ENCODE results near the gene APPL2. TPM values are rescaled to one million over a fixed set of nuclear protein-coding genes. Genes with fewer than 3 reads are reported as not detected.

APPL2 gene, protein sequence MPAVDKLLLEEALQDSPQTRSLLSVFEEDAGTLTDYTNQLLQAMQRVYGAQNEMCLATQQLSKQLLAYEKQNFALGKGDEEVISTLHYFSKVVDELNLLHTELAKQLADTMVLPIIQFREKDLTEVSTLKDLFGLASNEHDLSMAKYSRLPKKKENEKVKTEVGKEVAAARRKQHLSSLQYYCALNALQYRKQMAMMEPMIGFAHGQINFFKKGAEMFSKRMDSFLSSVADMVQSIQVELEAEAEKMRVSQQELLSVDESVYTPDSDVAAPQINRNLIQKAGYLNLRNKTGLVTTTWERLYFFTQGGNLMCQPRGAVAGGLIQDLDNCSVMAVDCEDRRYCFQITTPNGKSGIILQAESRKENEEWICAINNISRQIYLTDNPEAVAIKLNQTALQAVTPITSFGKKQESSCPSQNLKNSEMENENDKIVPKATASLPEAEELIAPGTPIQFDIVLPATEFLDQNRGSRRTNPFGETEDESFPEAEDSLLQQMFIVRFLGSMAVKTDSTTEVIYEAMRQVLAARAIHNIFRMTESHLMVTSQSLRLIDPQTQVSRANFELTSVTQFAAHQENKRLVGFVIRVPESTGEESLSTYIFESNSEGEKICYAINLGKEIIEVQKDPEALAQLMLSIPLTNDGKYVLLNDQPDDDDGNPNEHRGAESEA
- 76.8 and 83.0 TPM in 2 replicates for total RNA-seq (2014; rRNA removed; shearing (Covaris generic))
- polyA plus RNA-seq (2016; fragmentation: Nextera tagmentation; extraction: Ambion mirVana) = 119 and 122 TPM in 2 replicates

GRCh38 chr12:105235732-105236476 is at the start of gene APPL2:
Gene APPL2 (minus strand): TSS chr12:105236174. CDS start chr12:105236012, 162 bp downstream.
- H3K4me1 ChIP-seq (ENCODE audit: insufficient read depth) = peaks cover 38% of the 10 kb centered on the region
- no peak for TF ChIP-seq EZH2 (IDR thresholded peaks at IDR 0.05; ENCODE audit: insufficient read depth, poor library complexity, severe bottlenecking)
- H3K9me3 ChIP-seq (ENCODE audit: low read depth) = no peaks in the 10 kb centered on the region
- H3F3A ChIP-seq (ENCODE audit: insufficient read depth) = peaks cover 50% of the 10 kb centered on the region
- H3K36me3 ChIP-seq (ENCODE audit: low read depth) = peaks cover 4% of the 10 kb centered on the region; the same call in 1 of the 2 replicates
- DNase-seq = peak; percentile 97
- peak within 1 kb of the TSS; percentile 96 for H3K27ac ChIP-seq
- H3K9me2 ChIP-seq (ENCODE audit: insufficient read depth) = no peaks in the 10 kb centered on the region
- peak within 1 kb of the TSS; percentile 91 for H3K4me3 ChIP-seq
- no peaks in the 10 kb centered on the region for H3K27me3 ChIP-seq (replicated peaks; ENCODE audit: insufficient read depth)
- in situ Hi-C loops (cut with MboI) = no loop called here
- peak within 1 kb of the TSS; percentile 90 for H2AFZ ChIP-seq
- peaks cover 49% of the 10 kb centered on the region for H3K79me2 ChIP-seq (ENCODE audit: insufficient read depth)
- H3K9ac ChIP-seq = peak within 1 kb of the TSS; percentile 92
- H4K20me1 ChIP-seq (ENCODE audit: insufficient read depth) = no peaks in the 10 kb centered on the region
- peak within 1 kb of the TSS; percentile 99 for H3K4me2 ChIP-seq (ENCODE audit: unreplicated experiment)
- 0 to 1% methylated on average over 41 to 57 of the region's 80 CpGs for WGBS, 2 experiments (ENCODE audit: low coverage in 1 of 2, low lambda C conversion rate in 2 of 2, missing lambda C conversion rate in 2 of 2)

- Histone ChIP-seq H3K9ac (no peak overlapping the region), H3K4me2 (ENCODE audit: unreplicated experiment) (no peak overlapping the region), H3K27me3 (replicated peaks; ENCODE audit: insufficient read depth) (no peaks in the 10 kb centered on the region), H3K79me2 (ENCODE audit: insufficient read depth) (no peaks in the 10 kb centered on the region), H3K27ac (no peak overlapping the region), H3K9me3 (ENCODE audit: low read depth) (no peaks in the 10 kb centered on the region), H3F3A (ENCODE audit: insufficient read depth) (peaks cover 6% of the 10 kb centered on the region; the same call in 1 of the 2 replicates), H2AFZ (no peak overlapping the region), H3K36me3 (ENCODE audit: low read depth) (no peaks in the 10 kb centered on the region), H3K9me2 (ENCODE audit: insufficient read depth) (no peaks in the 10 kb centered on the region), H4K20me1 (ENCODE audit: insufficient read depth) (no peaks in the 10 kb centered on the region), H3K4me1 (ENCODE audit: insufficient read depth) (peaks cover 5% of the 10 kb centered on the region; the same call in 1 of the 2 replicates), H3K4me3 (no peak overlapping the region)
- no peak for TF ChIP-seq EZH2phosphoT487 (IDR thresholded peaks at IDR 0.05; ENCODE audit: insufficient read depth, low read depth)
- no peak for DNase-seq
- WGBS, 2 experiments (ENCODE audit: low coverage in 1 of 2, low lambda C conversion rate in 2 of 2, missing lambda C conversion rate in 2 of 2) = 91 to 100% methylated on average over 1 of the region's 1 CpG
- in situ Hi-C loops (cut with MboI) = no loop called here
These were observed 49.4 kb upstream of the APPL2 start for GRCh38 chr12:105285378-105285777.

GRCh38 chr12:105281694-105282049 is 45.7 kb upstream of the APPL2 start:
- no peak overlapping the region for H2AFZ ChIP-seq
- H3K27ac ChIP-seq = no peak overlapping the region
- DNase-seq = no peak
- H3K27me3 ChIP-seq (replicated peaks; ENCODE audit: insufficient read depth) = no peaks in the 10 kb centered on the region
- H3K36me3 ChIP-seq (ENCODE audit: low read depth) = no peaks in the 10 kb centered on the region
- H3K4me3 ChIP-seq = no peak overlapping the region
- in situ Hi-C loops (cut with MboI) = no loop called here
- H3K4me2 ChIP-seq (ENCODE audit: unreplicated experiment) = no peak overlapping the region
- H3K9me2 ChIP-seq (ENCODE audit: insufficient read depth) = no peaks in the 10 kb centered on the region
- 93 to 95% methylated on average over 1 of the region's 1 CpG for whole genome bisulfite sequencing, 2 experiments (ENCODE audit: low coverage in 1 of 2, low lambda C conversion rate in 2 of 2, missing lambda C conversion rate in 2 of 2)
- H3K4me1 ChIP-seq (ENCODE audit: insufficient read depth) = no peaks in the 10 kb centered on the region
- H4K20me1 ChIP-seq (ENCODE audit: insufficient read depth) = no peaks in the 10 kb centered on the region
- no peak overlapping the region for H3K9ac ChIP-seq
- TF ChIP-seq EZH2phosphoT487 (IDR thresholded peaks at IDR 0.05; ENCODE audit: insufficient read depth, low read depth) (no peak), EZH2 (IDR thresholded peaks at IDR 0.05; ENCODE audit: insufficient read depth, poor library complexity, severe bottlenecking) (no peak)
- no peaks in the 10 kb centered on the region for H3F3A ChIP-seq (ENCODE audit: insufficient read depth)
- no peaks in the 10 kb centered on the region for H3K79me2 ChIP-seq (ENCODE audit: insufficient read depth)
- no peaks in the 10 kb centered on the region for H3K9me3 ChIP-seq (ENCODE audit: low read depth)

DNA sequence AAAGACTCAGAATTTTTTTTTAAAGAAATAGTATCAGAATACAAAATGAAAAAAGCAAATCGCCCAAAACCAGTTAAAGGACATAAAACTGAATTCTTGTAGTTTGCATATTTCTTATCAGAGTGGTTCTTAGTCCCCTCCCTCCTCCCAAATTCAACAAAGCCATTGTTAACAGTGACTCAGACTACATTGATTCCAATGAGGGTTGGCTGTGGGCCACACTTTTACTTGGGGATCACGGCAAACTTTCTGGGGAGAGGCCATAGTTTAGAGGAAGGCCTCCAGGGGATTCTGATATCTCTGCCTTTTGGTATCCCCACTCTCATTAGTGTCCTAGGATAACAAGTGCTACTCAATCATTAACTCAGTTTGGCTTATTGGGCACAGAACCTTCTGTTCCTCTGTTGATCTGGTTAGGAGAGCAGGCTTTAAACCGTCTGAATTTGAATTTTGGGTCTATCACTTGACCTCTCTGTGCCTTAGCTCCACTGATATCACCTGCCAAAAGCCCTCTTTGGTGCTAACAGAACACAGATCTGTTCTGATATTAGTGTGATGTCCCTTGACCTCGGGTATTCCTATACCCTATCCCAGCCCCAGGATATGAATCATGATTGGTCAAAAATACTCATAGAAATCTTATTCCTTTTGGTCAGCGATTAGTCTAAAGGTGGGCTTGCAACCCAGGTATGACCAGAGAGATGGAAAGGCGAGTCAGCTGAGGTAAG is 45.2 kb upstream of the APPL2 start:
- no peaks in the 10 kb centered on the region for H3K27me3 ChIP-seq (replicated peaks; ENCODE audit: insufficient read depth)
- H3F3A ChIP-seq (ENCODE audit: insufficient read depth) = no peaks in the 10 kb centered on the region
- no peaks in the 10 kb centered on the region for H4K20me1 ChIP-seq (ENCODE audit: insufficient read depth)
- TF ChIP-seq EZH2phosphoT487 (IDR thresholded peaks at IDR 0.05; ENCODE audit: insufficient read depth, low read depth) = no peak
- no peak for TF ChIP-seq EZH2 (IDR thresholded peaks at IDR 0.05; ENCODE audit: insufficient read depth, poor library complexity, severe bottlenecking)
- WGBS, 2 experiments (ENCODE audit: low coverage in 1 of 2, low lambda C conversion rate in 2 of 2, missing lambda C conversion rate in 2 of 2) = 81 to 87% methylated on average over 6 of the region's 6 CpGs
- H3K4me3 ChIP-seq = no peak overlapping the region
- no peak overlapping the region for H2AFZ ChIP-seq
- no peak overlapping the region for H3K27ac ChIP-seq
- in situ Hi-C loops (cut with MboI) = no loop called here
- DNase-seq = no peak
- no peaks in the 10 kb centered on the region for H3K36me3 ChIP-seq (ENCODE audit: low read depth)
- H3K9ac ChIP-seq = no peak overlapping the region
- H3K4me1 ChIP-seq (ENCODE audit: insufficient read depth) = no peaks in the 10 kb centered on the region
- no peaks in the 10 kb centered on the region for H3K79me2 ChIP-seq (ENCODE audit: insufficient read depth)
- no peak overlapping the region for H3K4me2 ChIP-seq (ENCODE audit: unreplicated experiment)
- H3K9me3 ChIP-seq (ENCODE audit: low read depth) = no peaks in the 10 kb centered on the region
- no peaks in the 10 kb centered on the region for H3K9me2 ChIP-seq (ENCODE audit: insufficient read depth)
